Astrocyte of the hippocampus (primary cell): ENCODE results near the gene BBX.
A peak's percentile ranks its signal among the peaks of the same experiment; 100 is the strongest.

Experiments
- DNase-seq: peaks from one replicate; pipeline ENCODE4 v3.0.0; 2011; ENCODE audit warnings: low read depth, low spot score

Gene BBX

GRCh38 chr3:107837895-107838612 is 315.3 kb downstream of the BBX start:
- DNase-seq: no peak

DNA sequence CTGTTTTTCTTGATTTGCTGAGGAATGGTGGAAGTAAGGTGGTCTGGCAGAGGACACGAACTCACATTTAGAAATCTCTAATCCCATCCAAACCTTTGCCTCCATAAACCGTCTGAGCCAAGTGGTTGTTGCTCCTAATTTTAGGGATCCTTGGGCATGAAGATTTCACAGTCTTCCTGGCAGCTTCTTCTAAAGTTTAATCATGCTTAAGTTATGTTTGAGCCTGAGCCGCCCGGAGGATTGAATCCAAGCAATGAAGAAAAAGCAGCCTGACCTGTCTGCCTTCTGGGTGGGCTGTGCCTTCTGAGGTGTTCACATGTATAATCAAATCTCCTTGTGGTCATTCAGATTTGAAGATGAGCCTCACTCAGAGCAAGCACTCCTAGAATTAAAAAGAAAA is 319.1 kb downstream of the BBX start:
- peak; percentile 27 for DNase-seq

GRCh38 chr3:107842940-107843339 is 320.2 kb downstream of the BBX start:
- no peak for DNase-seq

- DNase-seq: peak; percentile 3
Observed at GRCh38 chr3:107845380-107846278, 322.9 kb downstream of the BBX start.

DNA sequence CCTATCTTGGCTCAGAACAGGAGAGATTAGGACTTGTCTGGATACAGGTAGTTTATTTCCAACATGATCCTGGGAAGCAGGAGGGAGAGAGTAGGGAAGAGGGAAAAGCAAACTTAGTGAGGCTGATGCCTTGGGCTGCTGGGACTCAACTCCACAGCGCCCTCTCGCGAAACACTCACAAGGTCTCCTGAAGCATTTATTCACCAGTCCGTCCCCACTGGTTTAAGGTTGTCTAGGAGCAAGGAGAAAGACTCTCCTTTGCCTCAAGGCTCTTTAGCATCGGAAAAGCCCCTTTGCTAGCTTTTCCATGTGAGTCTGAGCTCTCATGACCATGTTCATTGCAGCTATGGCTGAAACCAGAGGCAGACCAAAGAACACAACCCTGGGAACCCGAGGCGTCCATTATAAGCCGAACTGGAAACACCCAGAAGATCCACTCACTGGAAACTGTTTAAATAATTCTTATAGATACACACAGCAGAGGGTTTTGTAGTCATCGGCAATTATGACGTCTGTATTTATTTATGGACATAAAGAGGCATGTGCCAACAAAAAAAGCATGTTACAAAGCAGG is 323.6 kb downstream of the BBX start:
- DNase-seq: peak; percentile 60

DNA sequence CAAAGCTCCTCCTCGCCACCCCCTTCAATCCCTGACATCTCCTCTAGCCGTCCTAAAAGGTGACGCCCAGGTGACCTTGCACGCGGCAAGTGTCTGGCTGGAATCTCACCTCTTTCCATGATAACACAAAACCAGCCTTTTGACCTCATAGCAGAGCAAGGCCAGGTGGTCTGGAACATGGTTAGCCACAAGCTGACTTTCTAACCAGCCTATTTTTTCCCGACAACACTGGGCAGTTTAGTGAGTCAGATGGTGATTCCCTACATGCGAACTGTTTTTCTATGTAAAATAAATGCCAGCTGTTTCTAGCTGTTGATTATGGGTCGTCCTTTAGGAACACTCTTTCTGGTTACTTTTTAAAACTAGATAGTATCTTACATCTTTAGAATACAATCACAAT is 325.0 kb downstream of the BBX start:
- DNase-seq: peak; percentile 24

GRCh38 chr3:107848351-107848915 is 325.7 kb downstream of the BBX start:
- DNase-seq: no peak

- DNase-seq: no peak
Observed at GRCh38 chr3:107850681-107851080, 327.9 kb downstream of the BBX start.

DNA sequence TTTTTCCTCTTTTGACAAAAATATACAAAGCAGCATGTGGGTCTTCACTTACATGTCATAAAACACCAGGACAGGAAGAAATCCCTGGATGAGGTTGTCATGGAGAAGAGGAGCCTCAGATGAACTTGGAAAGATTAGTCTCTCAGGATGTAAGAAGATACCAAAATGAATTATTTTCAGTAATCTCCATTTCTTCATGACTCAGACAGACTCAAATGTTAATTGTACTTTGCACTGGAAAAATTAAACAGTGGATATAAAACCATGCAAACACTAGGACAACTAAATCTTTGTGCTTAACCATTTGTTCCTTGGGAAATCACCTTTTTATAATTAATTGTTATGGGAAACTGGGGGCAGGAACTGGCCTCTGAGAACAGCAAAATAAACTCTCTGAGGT is 331.1 kb downstream of the BBX start:
- no peak for DNase-seq

DNA sequence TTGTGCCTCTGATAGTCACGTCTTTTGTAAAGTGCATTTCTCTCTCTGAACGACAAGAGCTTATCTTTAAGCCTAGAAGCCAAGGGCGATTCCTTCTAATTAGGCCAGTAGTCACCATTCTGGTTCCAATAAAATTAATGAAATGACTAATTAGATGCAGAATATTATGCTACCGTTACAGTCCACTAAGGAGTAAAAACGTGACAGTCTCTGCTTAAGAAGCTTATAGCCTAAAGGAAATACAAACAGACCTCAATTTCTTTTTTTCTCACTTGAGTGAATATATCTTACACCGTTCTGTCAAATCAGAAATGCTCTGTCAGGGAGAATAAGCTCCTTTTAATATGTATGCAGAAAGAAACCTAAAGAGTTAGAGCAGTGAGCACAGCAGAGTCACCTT is 332.0 kb downstream of the BBX start:
- DNase-seq: no peak

GRCh38 chr3:107855710-107856109 is 332.9 kb downstream of the BBX start:
- no peak for DNase-seq

GRCh38 chr3:107857854-107858253 is 335.1 kb downstream of the BBX start:
- no peak for DNase-seq

DNA sequence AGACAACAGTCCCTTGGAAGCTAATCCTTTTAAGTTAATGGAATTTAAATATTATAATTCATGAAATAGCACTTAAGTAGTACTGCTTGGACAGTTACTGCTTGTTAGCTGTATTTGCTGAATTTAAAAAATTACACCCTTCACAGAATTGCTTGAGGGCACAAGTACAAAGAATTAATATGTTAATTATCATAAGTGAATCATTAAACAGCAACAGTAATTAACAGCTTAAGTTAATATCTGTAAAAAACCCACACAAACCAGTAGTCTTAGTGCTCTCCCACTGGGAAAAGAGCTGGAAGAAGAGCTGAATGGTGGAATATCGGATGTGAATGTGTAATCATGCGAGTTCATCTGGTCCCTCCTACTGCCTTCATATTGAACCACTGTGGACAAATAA is 336.1 kb downstream of the BBX start:
- DNase-seq: no peak
